DMS53 treated with DMSO at 0.1 percent for 48 hours (cell line): Measurements from ENCODE around the gene RWDD4.

Source experiments
- DNase-seq: peaks from one replicate; lab custom pipeline; 2025; ENCODE audit not compliant: unreplicated experiment; lab: John Stamatoyannopoulos, UW

RWDD4 gene

GRCh38 chr4:183602557-183603027 lies 56.4 kb downstream of the RWDD4 start:
- DNase-seq: no peak

GRCh38 chr4:183601381-183601780 lies 57.6 kb downstream of the RWDD4 start:
- DNase-seq: no peak

DNA sequence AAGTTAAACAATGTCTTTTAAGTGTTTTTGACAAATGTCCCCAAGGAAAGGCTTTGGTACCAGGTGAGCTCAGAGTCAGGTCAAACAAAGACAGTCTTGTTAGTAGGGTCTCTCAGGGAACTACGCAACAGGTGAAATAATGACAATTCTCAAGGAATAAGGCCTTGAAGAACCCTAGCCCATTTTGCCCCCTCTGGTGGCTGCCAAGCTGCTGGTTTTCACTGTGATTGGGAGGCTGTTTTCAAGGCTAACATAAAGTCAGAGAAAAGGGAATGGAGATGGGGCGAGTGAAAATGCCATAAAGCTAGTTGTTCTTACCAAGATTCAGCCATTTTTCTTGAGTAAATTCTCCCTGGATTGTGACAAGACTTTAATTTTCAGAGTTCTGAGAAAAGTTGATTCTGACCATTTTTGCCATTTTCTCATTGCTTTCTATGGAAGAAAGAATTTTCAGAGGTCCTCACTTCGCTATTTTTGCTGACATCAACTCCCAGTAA lies 58.7 kb downstream of the RWDD4 start:
- DNase-seq: no peak

- DNase-seq: no peak
These were observed 59.3 kb downstream of the RWDD4 start for GRCh38 chr4:183599690-183600089.

GRCh38 chr4:183599284-183599683 lies 59.7 kb downstream of the RWDD4 start:
- DNase-seq: no peak

DNA sequence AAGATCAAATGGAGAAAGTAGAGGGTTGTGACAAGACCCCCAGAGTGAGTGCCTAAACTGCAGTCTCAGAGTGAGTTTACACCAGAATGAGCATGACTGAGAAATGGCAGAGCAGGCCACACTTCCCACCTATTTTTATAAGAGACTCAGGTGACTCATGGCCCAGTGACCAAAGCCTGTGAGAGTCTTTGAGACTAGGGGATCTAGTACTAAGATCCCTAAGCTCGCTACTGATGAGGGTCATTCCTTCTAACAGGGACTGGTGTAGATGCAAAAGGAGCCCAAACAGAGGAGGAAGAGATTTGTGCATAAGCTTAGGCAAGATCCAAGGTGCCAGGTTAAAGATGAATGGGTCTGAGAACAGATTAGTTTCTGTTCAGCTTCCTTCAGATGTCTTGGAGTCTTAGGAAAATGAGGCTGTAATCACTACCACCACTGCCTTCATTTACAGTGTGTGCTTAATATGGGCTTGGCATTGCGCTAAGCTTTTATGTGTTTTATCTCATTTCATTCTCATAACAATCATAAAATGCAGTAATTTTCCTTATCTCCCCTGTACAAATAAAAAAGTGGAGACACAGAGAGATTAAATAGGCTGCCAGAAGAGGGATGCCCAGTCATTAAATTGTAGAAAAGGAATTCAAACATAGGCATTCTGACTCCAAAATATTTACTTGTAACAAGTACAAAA lies 62.8 kb downstream of the RWDD4 start:
- DNase-seq: no peak

- no peak for DNase-seq
These were observed 64.2 kb downstream of the RWDD4 start for GRCh38 chr4:183594823-183595222.

DNA sequence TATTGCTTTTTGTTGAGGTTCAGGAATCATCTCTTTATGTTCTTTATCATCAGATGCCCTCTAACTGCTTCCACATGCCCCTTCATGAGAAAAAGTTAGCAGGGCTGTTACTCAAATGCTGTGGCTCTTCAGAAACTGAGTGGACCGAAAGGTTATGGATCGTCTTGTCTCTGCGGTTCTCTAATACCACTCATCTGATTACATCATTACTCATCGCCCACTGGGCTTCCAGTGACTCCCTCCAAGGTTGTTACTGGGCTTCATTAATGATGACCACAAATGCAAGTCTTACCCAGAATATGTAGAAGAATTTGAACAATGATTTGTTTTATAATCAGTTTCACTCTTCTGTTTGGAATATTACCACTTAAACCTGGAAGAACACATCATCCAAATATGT lies 67.7 kb downstream of the RWDD4 start:
- no peak for DNase-seq
